ENCODE measurements around the gene TMEM233.

The TMEM233 gene

DNA sequence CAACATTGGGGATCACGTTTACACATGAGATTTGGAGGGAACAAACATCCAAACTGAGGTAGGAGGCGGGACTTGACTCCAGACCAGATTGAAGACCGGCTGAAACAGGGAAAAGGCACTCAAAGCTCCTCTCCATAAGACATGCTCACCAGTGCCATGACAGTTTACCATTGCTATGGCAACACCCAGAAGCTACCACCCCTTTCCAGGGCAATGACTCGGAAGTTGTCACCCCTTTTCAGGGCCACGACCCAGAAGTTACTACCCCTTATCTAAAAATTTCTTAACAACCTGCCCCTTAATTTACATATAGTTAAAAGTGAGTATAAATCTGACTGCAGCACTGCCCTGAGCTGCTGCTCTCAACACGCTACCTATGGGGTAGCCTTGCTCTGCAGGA is 34.1 kb downstream of the TMEM233 start:
- TF ChIP-seq, protein P1, sequence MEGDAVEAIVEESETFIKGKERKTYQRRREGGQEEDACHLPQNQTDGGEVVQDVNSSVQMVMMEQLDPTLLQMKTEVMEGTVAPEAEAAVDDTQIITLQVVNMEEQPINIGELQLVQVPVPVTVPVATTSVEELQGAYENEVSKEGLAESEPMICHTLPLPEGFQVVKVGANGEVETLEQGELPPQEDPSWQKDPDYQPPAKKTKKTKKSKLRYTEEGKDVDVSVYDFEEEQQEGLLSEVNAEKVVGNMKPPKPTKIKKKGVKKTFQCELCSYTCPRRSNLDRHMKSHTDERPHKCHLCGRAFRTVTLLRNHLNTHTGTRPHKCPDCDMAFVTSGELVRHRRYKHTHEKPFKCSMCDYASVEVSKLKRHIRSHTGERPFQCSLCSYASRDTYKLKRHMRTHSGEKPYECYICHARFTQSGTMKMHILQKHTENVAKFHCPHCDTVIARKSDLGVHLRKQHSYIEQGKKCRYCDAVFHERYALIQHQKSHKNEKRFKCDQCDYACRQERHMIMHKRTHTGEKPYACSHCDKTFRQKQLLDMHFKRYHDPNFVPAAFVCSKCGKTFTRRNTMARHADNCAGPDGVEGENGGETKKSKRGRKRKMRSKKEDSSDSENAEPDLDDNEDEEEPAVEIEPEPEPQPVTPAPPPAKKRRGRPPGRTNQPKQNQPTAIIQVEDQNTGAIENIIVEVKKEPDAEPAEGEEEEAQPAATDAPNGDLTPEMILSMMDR (IDR thresholded peaks at IDR 0.05), result no peak

DNA sequence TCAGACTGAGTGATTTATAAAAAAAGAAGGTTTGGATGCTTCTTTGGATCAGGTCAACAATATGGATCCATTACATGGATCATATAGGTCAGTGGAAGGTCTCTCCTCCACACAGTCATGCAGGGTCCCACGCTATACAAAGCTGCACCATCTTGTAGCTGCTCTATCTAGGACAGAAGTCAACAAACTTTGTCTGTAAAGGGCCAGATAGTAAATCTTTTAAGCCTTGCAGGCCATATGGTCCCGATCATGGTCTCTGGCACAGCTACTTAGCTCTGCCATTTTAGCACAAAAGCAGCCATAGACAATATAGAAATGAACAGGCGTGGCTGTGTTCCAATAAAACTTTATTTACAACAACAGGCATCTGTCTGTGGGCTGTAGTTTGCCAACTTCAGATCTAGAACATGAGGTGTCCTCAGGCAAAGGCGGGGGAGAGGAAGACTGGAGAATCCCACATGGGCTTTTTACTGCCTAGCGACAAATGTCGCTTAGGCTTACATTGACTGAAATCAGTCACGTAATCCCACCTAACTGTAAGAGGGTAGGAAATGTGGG is 36.7 kb downstream of the TMEM233 start:
- TF ChIP-seq, protein P1 (IDR thresholded peaks at IDR 0.05), result no peak

DNA sequence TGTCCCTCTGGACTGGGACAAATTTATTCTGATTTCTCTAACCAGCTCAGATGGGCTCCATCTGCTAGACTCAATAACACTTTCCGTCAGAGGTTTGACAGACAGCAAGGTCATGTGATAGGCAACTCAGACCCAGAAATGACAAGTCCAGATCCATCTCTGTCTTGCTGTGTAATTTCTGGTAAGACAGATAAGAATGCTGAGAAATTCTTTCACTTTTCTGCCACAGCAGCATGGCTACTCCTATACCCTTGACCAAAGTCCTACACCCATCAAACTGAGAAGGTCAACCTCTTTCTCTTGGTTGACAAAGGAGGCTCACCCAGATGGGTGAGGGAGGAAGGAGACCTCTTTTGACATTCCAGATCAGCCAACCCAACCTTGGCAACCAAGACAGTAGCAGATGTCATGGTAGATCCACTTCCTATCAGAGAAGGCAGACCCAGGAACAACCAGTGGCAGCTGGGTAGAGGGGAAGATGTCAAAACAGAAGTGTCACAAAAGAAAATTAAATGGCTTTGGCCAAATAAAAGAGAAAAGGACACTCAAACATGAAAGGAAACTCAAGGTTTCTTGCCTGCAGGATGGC is 37.5 kb downstream of the TMEM233 start:
- TF ChIP-seq, protein P1 (IDR thresholded peaks at IDR 0.05), result no peak

DNA sequence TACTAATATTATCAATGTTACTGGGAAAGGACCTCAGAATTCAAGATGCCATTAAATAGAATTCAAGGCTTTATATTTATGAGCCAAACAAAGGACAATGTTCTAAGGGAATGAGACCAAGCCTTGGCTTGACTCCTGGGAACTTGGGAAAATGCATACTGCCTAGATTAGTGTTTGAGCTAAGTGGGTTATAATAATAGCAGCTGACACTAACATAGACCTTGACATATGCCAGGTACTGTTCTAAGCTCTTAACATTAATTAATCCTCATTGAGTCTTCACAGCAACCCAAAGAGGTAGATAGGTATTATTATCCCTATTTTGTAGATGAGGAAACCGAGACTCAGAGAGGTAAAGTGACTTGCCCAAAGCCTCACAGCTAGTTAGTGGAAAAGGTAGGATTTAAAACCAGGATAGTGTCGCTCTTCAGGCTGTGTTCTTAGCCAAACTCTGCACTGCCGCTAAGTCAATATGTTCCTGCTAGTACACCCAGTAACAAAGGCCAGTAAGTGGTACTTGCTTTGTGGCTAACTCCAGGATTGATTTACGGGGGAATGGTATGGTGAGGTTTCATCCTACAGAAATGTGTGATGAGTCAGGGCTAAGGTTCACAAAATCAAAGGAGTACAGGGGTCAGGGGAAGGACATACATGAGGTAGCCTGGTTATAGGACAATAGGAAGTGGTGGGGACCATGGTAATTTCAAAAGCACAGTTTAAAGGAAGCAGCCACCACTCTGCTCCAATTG is 38.5 kb downstream of the TMEM233 start:
- TF ChIP-seq, protein P1 (IDR thresholded peaks at IDR 0.05), result no peak

DNA sequence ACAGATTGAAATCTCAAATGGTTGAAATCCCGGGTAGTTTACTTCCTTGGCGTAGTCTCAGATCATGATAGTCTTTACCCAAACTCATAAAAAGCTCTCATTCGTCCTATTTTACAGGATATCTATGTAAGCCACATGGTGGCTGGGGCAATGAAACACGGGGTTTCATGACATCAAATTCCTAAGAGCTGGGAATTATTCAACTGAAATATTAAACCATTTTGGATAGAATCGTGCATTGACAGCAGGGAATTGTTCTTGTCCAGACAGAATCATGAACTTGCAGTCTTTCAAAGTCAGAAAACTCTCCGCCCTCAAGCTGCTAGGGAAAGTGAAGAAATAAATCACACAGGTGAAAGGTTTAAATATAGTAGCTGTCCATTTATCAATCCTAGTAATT is 41.2 kb downstream of the TMEM233 start:
- TF ChIP-seq, protein P1 (IDR thresholded peaks at IDR 0.05), result no peak

DNA sequence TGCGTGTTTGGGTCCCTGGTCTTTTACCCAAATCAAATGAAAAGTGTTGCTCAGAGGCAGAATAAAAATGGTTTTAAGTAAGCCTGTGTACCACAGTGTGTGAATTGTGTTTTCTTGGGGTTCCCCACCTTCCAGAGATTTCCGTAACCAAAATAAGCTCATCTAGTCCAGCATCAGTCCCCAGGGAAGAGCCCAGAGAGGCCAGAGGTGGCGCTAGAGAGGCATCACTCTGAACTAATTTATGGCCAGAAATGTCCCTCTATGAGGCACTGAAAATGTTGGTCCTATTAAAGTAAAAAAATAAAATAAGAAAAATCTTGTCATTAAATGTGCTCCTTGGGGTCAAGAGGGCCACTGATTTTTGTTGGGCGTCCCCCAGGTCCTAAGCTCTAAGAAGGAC is 49.4 kb downstream of the TMEM233 start:
- TF ChIP-seq, protein P1 (IDR thresholded peaks at IDR 0.05), result peak; percentile 32; the same call in 1 of the 2 replicates

DNA sequence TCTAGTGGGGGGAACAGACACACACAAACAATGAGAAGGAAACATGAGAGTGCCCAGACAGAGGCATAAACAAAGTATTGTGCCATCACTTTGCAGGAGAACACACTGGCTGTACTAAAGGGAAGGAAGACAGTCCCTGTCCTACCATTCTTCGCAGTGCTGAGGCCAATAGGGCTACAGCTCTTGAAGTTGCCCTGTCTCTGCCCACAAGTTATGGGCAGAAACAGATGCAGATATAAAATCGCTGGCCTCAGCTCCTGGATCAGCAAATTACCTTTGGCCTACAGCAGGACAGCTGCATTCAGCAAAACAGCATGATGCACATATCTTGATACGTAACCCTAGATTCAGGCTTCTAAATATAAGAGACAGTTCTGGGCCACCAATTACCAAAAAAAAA is 51.4 kb downstream of the TMEM233 start:
- TF ChIP-seq, protein P1 (IDR thresholded peaks at IDR 0.05), result no peak
